ENCODE measurements around the gene DIAPH3.

The DIAPH3 gene

GRCh38 chr13:59963827-59964226 is 199.9 kb downstream of the DIAPH3 start:
- in situ Hi-C loops (cut with MboI; ENCODE audit: low pct_unique_long_range_greater_than_20kb, low sequenced_read_pairs, unreplicated experiment) = no loop called here
- no peak for TF ChIP-seq CTCF (IDR thresholded peaks at IDR 0.05; ENCODE audit: extremely low read depth, insufficient read depth, missing control alignments)
- DNase-seq (ENCODE audit: low spot score) = no peak

DNA sequence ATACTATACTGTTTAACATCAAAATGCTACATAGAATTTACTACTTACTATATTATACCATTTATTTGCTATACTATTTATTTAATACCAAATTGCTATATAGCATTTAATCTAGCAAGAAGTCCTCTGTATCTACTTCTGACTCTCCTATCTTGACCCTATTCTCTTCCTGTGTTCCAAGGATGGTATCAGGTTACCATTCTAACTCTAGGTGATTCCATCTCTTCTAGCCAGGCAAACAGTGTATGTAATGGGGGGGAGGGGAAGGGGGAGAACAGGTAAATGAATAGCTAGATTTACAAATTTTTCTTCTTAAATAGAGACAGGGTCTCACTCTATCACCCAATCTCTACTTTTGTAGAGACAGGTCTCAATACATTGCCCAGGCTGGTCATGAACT is 200.3 kb downstream of the DIAPH3 start:
- in situ Hi-C loops (cut with MboI; ENCODE audit: low pct_unique_long_range_greater_than_20kb, low sequenced_read_pairs, unreplicated experiment) = no loop called here
- TF ChIP-seq CTCF (IDR thresholded peaks at IDR 0.05; ENCODE audit: extremely low read depth, insufficient read depth, missing control alignments) = no peak
- no peak for DNase-seq (ENCODE audit: low spot score)

DNA sequence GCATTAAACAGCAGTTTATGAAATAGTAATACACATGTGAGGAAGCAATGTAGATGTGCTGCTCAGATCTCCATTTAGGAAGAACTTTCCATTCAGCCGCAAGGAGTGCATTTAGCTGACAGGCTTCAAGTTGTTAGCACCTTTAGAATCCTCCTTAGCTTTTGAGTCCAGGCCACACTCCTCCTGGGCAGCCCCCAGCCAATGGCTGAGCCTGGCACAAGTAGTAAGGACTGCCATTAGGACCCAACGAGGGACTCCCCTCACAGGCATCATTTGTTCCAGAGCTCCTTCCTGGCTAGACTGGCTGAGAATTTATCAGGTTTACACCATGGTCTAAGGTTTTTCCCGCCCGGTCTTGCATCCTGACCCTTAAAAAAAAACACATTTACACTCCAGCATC is 201.4 kb downstream of the DIAPH3 start:
- TF ChIP-seq CTCF (IDR thresholded peaks at IDR 0.05; ENCODE audit: extremely low read depth, insufficient read depth, missing control alignments) = no peak
- in situ Hi-C loops (cut with MboI; ENCODE audit: low pct_unique_long_range_greater_than_20kb, low sequenced_read_pairs, unreplicated experiment) = no loop called here
- DNase-seq (ENCODE audit: low spot score) = no peak

- no peak for TF ChIP-seq CTCF (IDR thresholded peaks at IDR 0.05; ENCODE audit: extremely low read depth, insufficient read depth, missing control alignments)
- no peak for DNase-seq (ENCODE audit: low spot score)
- in situ Hi-C loops (cut with MboI; ENCODE audit: low pct_unique_long_range_greater_than_20kb, low sequenced_read_pairs, unreplicated experiment) = no loop called here
These were observed 203.0 kb downstream of the DIAPH3 start for GRCh38 chr13:59960683-59961082.

GRCh38 chr13:59957438-59957837 is 206.3 kb downstream of the DIAPH3 start:
- TF ChIP-seq CTCF (IDR thresholded peaks at IDR 0.05; ENCODE audit: extremely low read depth, insufficient read depth, missing control alignments) = no peak
- in situ Hi-C loops (cut with MboI; ENCODE audit: low pct_unique_long_range_greater_than_20kb, low sequenced_read_pairs, unreplicated experiment) = no loop called here
- DNase-seq (ENCODE audit: low spot score) = no peak

- in situ Hi-C loops (cut with MboI; ENCODE audit: low pct_unique_long_range_greater_than_20kb, low sequenced_read_pairs, unreplicated experiment) = no loop called here
- no peak for DNase-seq (ENCODE audit: low spot score)
- TF ChIP-seq CTCF (IDR thresholded peaks at IDR 0.05; ENCODE audit: extremely low read depth, insufficient read depth, missing control alignments) = no peak
These were observed 209.1 kb downstream of the DIAPH3 start for GRCh38 chr13:59954601-59955000.

GRCh38 chr13:59951011-59951410 is 212.7 kb downstream of the DIAPH3 start:
- in situ Hi-C loops (cut with MboI; ENCODE audit: low pct_unique_long_range_greater_than_20kb, low sequenced_read_pairs, unreplicated experiment) = no loop called here
- no peak for TF ChIP-seq CTCF (IDR thresholded peaks at IDR 0.05; ENCODE audit: extremely low read depth, insufficient read depth, missing control alignments)
- DNase-seq (ENCODE audit: low spot score) = no peak

All from GM13977 (cell line).